HepG2 (cell line): Measurements from ENCODE around the gene AAMP. TPM values are rescaled to one million over a fixed set of nuclear protein-coding genes. Genes with fewer than 3 reads are reported as not detected.

Experiments
- BORCS8-MEF2B ChIP-seq: sonication (generic); formaldehyde crosslinking; IDR thresholded peaks from 2 replicates; pipeline ENCODE4 v1.8.0; 2022; ENCODE audit warnings: mild to moderate bottlenecking, missing genetic modification reagents
- E2F5 ChIP-seq: sonication (generic); formaldehyde crosslinking; conservative IDR thresholded peaks from 2 replicates; pipeline ENCODE4 v1.4.0; 2020; ENCODE audit warnings: missing genetic modification reagents
- FOXO4 ChIP-seq: sonication (generic); formaldehyde crosslinking; conservative IDR thresholded peaks from 2 replicates; pipeline ENCODE4 v1.8.1; 2023; ENCODE audit warnings: missing genetic modification reagents
- JUN ChIP-seq: sonication (generic); formaldehyde crosslinking; IDR thresholded peaks from 2 replicates; pipeline ENCODE4 v1.4.0; 2020; ENCODE audit warnings: mild to moderate bottlenecking, missing genetic modification reagents
- MLLT10 ChIP-seq: sonication (generic); formaldehyde crosslinking; IDR thresholded peaks from 2 replicates; pipeline ENCODE4 v1.4.0; 2020; ENCODE audit warnings: missing genetic modification reagents
- RAD51 ChIP-seq: fragments of 450-650 bp; IDR thresholded peaks from 2 replicates; pipeline ENCODE4 v1.6.1; 2016; ENCODE audit warnings: borderline replicate concordance
- SRSF9 ChIP-seq: fragments of 200-400 bp; formaldehyde crosslinking; IDR thresholded peaks from 2 replicates; pipeline ENCODE4 v1.6.1; 2018; ENCODE audit warnings: borderline replicate concordance, mild to moderate bottlenecking, low read depth, low read length; ENCODE audit not compliant: insufficient read depth, poor library complexity, severe bottlenecking
- ZGPAT ChIP-seq: IDR thresholded peaks from 2 replicates; pipeline ENCODE4 v1.6.1; 2016; ENCODE audit warnings: mild to moderate bottlenecking
- ZNF205 ChIP-seq: IDR thresholded peaks from 2 replicates; pipeline ENCODE4 v1.6.1; 2018; ENCODE audit warnings: missing biosample characterization, missing genetic modification reagents
- ZNF513 ChIP-seq: sonication (generic); formaldehyde crosslinking; conservative IDR thresholded peaks from 2 replicates; pipeline ENCODE4 v1.5.0; 2020; ENCODE audit warnings: missing genetic modification reagents
- ZNF646 ChIP-seq: sonication (generic); formaldehyde crosslinking; IDR thresholded peaks from 2 replicates; pipeline ENCODE4 v1.9.0; 2021; ENCODE audit warnings: mild to moderate bottlenecking, missing genetic modification reagents
- ZNF878 ChIP-seq: sonication (generic); formaldehyde crosslinking; IDR thresholded peaks from 2 replicates; pipeline ENCODE4 v1.8.1; 2023; ENCODE audit warnings: mild to moderate bottlenecking, missing genetic modification reagents, moderate library complexity
- polyA plus RNA-seq, 8 experiments: library from polyadenylated mRNA; depleted of rRNA in 3 of 8; stranded (reverse) in 7 of 8; unstranded in 1 of 8; fragments of >200 nt; fragmentation: Illumina TruSeq in 4 of 8; extraction: Trizol in 4 of 8; gene quantifications; 2 replicates each; pipeline versions ENCODE4 v1.2.1 to v1.2.3, GENCODE V29; 2011 to 2016; ENCODE audit warnings: low read depth in 4 of 8, missing spikeins in 1 of 8, mixed read lengths in 1 of 8; ENCODE audit not compliant: insufficient read depth in 1 of 8
- total RNA-seq, 5 experiments: library from RNA; depleted of rRNA; stranded (reverse); fragments of >200 nt; fragmentation: Illumina TruSeq; extraction: Trizol; gene quantifications; 2 replicates each; pipeline ENCODE4 v1.2.3, GENCODE V29; 2016; ENCODE audit warnings: low read depth in 1 of 5

The AAMP gene
- total and polyA plus RNA-seq, 2 of the 13 experiments (the other 11 are each of a cell fraction or from before 2014, with no cell fraction given): 110 to 186 TPM

GRCh38 chr2:218284106-218284811 lies 14.3 kb upstream of the AAMP start (continued):
- no peak for TF ChIP-seq FOXO4 (CRISPR knock-in tag)
- TF ChIP-seq ZNF205 (CRISPR knock-in tag): no peak
- no peak for TF ChIP-seq RAD51
- no peak for TF ChIP-seq SRSF9
- TF ChIP-seq ZNF878 (CRISPR knock-in tag): no peak
- no peak for TF ChIP-seq BORCS8-MEF2B (CRISPR knock-in tag)
- no peak for TF ChIP-seq ZNF513
- no peak for TF ChIP-seq JUN (CRISPR knock-in tag)
- TF ChIP-seq ZGPAT (CRISPR knock-in tag): peak; percentile 59
- no peak for TF ChIP-seq E2F5 (CRISPR knock-in tag)
- no peak for TF ChIP-seq ZNF646 (CRISPR knock-in tag)
- no peak for TF ChIP-seq MLLT10
